A673 (cell line): ENCODE results near the gene KPTN.

Source experiments
- EZH2 ChIP-seq: fragments of 200-600 bp; sonication (generic); IDR thresholded peaks from 2 replicates; pipeline ENCODE4 v1.6.1; 2017; ENCODE audit warnings: borderline replicate concordance, low read depth, mild to moderate bottlenecking, mixed read lengths, antibody characterized with exemption, low read length; ENCODE audit not compliant: poor library complexity, severe bottlenecking
- TF ChIP-seq, protein P1 (sequence below): fragments of 300-800, 200-600 bp; sonication (generic); conservative IDR thresholded peaks from 2 replicates; pipeline ENCODE4 v1.5.1; 2017; ENCODE audit warnings: low read depth, mild to moderate bottlenecking, antibody characterized with exemption, low read length, moderate library complexity, mixed read lengths

DNA sequence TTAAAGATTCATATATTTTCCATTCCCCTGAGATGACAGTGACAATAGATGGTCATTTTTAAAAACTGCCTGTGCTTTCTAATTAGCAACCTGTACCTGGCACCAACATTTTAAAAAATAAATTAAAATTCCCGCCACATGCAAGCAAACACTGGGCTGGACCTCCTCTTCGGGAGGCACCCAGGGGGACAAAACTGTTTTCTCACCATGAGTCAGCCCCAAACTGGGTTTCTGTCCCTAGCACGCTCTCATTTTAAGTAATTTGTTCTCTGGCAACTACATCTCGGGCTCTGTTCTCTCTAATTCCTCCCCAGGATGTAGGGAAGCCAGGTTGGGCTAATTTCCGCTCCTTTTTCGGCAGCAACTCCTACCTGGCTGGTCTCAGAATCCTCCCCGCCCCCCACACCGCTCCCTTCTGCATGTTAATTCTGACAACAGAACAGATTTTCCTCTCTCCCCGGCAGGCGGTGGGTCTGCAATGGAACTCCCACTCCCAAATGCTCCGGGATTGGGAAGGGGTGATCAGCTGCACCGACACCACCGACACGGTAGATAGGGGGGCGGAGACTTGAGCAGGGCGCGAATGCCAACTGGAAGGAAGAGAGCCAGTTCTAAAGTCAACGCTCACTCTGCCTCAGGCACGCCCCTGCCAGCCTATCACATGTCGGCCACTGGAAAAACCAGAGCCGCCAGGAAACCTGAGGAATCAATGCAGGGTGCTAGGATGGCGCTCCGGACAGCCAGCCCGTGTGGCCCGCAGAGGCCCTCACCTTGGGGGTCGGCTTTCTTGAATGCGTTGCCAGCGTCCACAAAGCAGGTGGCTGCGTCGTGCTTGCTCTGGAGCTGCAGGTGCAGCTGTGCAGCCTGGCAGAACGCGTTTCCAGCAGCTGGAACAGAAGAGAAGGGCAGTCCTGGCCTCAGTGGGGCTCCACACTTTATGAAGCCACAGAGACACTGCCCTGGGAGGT lies 16.1 kb upstream of the KPTN start:
- TF ChIP-seq, protein P1, sequence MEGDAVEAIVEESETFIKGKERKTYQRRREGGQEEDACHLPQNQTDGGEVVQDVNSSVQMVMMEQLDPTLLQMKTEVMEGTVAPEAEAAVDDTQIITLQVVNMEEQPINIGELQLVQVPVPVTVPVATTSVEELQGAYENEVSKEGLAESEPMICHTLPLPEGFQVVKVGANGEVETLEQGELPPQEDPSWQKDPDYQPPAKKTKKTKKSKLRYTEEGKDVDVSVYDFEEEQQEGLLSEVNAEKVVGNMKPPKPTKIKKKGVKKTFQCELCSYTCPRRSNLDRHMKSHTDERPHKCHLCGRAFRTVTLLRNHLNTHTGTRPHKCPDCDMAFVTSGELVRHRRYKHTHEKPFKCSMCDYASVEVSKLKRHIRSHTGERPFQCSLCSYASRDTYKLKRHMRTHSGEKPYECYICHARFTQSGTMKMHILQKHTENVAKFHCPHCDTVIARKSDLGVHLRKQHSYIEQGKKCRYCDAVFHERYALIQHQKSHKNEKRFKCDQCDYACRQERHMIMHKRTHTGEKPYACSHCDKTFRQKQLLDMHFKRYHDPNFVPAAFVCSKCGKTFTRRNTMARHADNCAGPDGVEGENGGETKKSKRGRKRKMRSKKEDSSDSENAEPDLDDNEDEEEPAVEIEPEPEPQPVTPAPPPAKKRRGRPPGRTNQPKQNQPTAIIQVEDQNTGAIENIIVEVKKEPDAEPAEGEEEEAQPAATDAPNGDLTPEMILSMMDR = no peak
- TF ChIP-seq EZH2 = no peak
